H1 (cell line): Measurements from ENCODE around the gene SIX5. TPM values are rescaled to one million over a fixed set of nuclear protein-coding genes. Genes with fewer than 3 reads are reported as not detected.

ENCODE experiments used
- CTCF ChIA-PET: fragments of 300-600 bp; sonication (Branson Sonifier 250); formaldehyde crosslinking; loops from one replicate; lab custom pipeline; 2021; ENCODE audit not compliant: partially characterized antibody; lab: Charles Lee
- POLR2A ChIA-PET: fragments of 300-600 bp; sonication (Branson Sonifier 250); formaldehyde crosslinking; loops from one replicate; lab custom pipeline; 2021; ENCODE audit warnings: inconsistent platforms; ENCODE audit not compliant: partially characterized antibody; lab: Charles Lee
- DNase-seq, 2 experiments: peaks; one replicate each; pipeline versions ENCODE4 v3.0.0 to v3.0.0-alpha.2; 2010 to 2022; ENCODE audit warnings: low spot score in 2 of 2, low read depth in 1 of 2, mixed read lengths in 1 of 2
- FAIRE-seq: peaks from 2 replicates; lab custom pipeline; 2011; peaks lifted over from hg19 to GRCh38; lab: Jason Lieb, UNC
- H2AFZ ChIP-seq: 2 replicates; pipeline ENCODE4 v1.8.1; 2012; ENCODE audit warnings: low read length, inconsistent platforms
- H2AK5ac ChIP-seq: 2 replicates; pipeline ENCODE4 v1.6.1; 2013; ENCODE audit warnings: low read depth, low read length
- H2BK120ac ChIP-seq: replicated peaks from 2 replicates; pipeline ENCODE3; 2013; ENCODE audit warnings: low read depth, low read length, inconsistent platforms
- H2BK12ac ChIP-seq: 2 replicates; pipeline ENCODE4 v1.6.1; 2013; ENCODE audit warnings: low read depth, low read length
- H2BK15ac ChIP-seq: 2 replicates; pipeline ENCODE4 v1.6.1; 2013; ENCODE audit warnings: low read length
- H2BK20ac ChIP-seq: 2 replicates; pipeline ENCODE4 v1.6.1; 2013; ENCODE audit warnings: low read length
- H2BK5ac ChIP-seq: 2 replicates; pipeline ENCODE4 v1.6.1; 2013; ENCODE audit warnings: low read depth, low read length
- H3K14ac ChIP-seq: 2 replicates; pipeline ENCODE4 v1.6.1; 2013; ENCODE audit warnings: inconsistent platforms; ENCODE audit not compliant: insufficient read length
- H3K18ac ChIP-seq: 2 replicates; pipeline ENCODE4 v1.6.1; 2013; ENCODE audit warnings: low read length; ENCODE audit errors: extremely low read depth
- H3K23ac ChIP-seq: 2 replicates; pipeline ENCODE4 v1.6.1; 2013; ENCODE audit warnings: inconsistent platforms; ENCODE audit not compliant: insufficient read length
- H3K23me2 ChIP-seq: 2 replicates; pipeline ENCODE4 v1.6.1; 2013; ENCODE audit warnings: low read depth, low read length
- H3K27ac ChIP-seq: 2 replicates; pipeline ENCODE4 v1.6.1; 2011; ENCODE audit warnings: low read depth, low read length, inconsistent platforms
- H3K27me3 ChIP-seq, 4 experiments: replicated peaks in 1 of 4; 1 replicate in 1 of 4; 2 replicates in 3 of 4; pipeline versions ENCODE4 v1.6.1 to v1.8.1; 2011 to 2013; ENCODE audit warnings: low read length in 3 of 4, mild to moderate bottlenecking in 3 of 4, inconsistent platforms in 2 of 4, mixed read lengths in 2 of 4, moderate library complexity in 1 of 4; ENCODE audit not compliant: control insufficient read depth in 3 of 4, insufficient read depth in 3 of 4; ENCODE audit errors: extremely low read depth in 1 of 4
- H3K36me3 ChIP-seq, 4 experiments: 2 replicates each; pipeline versions ENCODE4 v1.6.1 to v1.8.1; 2011 to 2013; ENCODE audit warnings: mild to moderate bottlenecking in 4 of 4, low read length in 3 of 4, moderate library complexity in 2 of 4, control low read depth in 1 of 4, inconsistent platforms in 1 of 4; ENCODE audit not compliant: insufficient read depth in 4 of 4, control insufficient read depth in 2 of 4
- H3K4ac ChIP-seq: replicated peaks from 2 replicates; pipeline ENCODE3; 2013; ENCODE audit warnings: low read length, low read depth, mixed read lengths, inconsistent platforms; ENCODE audit not compliant: insufficient read length
- H3K4me1 ChIP-seq, 4 experiments: replicated peaks in 1 of 4; 1 replicate in 1 of 4; 2 replicates in 3 of 4; pipeline versions ENCODE4 v1.6.1 to v1.8.1; 2011 to 2013; ENCODE audit warnings: low read length in 3 of 4, inconsistent platforms in 2 of 4, mixed read lengths in 1 of 4; ENCODE audit not compliant: insufficient read depth in 4 of 4, control insufficient read depth in 3 of 4
- H3K4me2 ChIP-seq, 2 experiments: 2 replicates each; pipeline versions ENCODE4 v1.6.1 to v1.8.1; 2011 to 2013; ENCODE audit warnings: low read depth in 2 of 2, low read length in 2 of 2, control low read depth in 1 of 2, inconsistent platforms in 1 of 2, mild to moderate bottlenecking in 1 of 2; ENCODE audit not compliant: insufficient read depth in 1 of 2
- H3K4me3 ChIP-seq, 4 experiments: fragments of 200-600, 300-600 bp in 1 of 4; sonication (generic), shearing (Covaris generic), sonication (Bioruptor Twin) in 1 of 4; 2 replicates each; pipeline versions ENCODE4 v1.5.1 to v1.8.1; 2011 to 2016; ENCODE audit warnings: low read length in 4 of 4, low read depth in 3 of 4, control low read depth in 2 of 4, inconsistent platforms in 2 of 4, mild to moderate bottlenecking in 2 of 4, mixed read lengths in 1 of 4, moderate library complexity in 1 of 4; ENCODE audit not compliant: insufficient read depth in 2 of 4; ENCODE audit errors: extremely low read depth in 1 of 4
- H3K56ac ChIP-seq: replicated peaks from 2 replicates; pipeline ENCODE3; 2013; ENCODE audit warnings: low read depth, mild to moderate bottlenecking, mixed read lengths, low read length, inconsistent platforms; ENCODE audit not compliant: insufficient read length
- H3K79me1 ChIP-seq: 2 replicates; pipeline ENCODE4 v1.6.1; 2013; ENCODE audit warnings: low read depth, low read length, control low read depth
- H3K79me2 ChIP-seq, 2 experiments: 2 replicates each; pipeline versions ENCODE4 v1.6.1 to v1.8.1; 2012 to 2013; ENCODE audit warnings: low read length in 2 of 2, mild to moderate bottlenecking in 2 of 2, inconsistent platforms in 1 of 2; ENCODE audit not compliant: insufficient read depth in 2 of 2, control insufficient read depth in 1 of 2
- H3K9ac ChIP-seq, 4 experiments: replicated peaks in 1 of 4; 1 replicate in 1 of 4; 2 replicates in 3 of 4; pipeline versions ENCODE4 v1.6.1 to v1.8.1; 2011 to 2013; ENCODE audit warnings: low read depth in 3 of 4, low read length in 3 of 4, control low read depth in 2 of 4, mild to moderate bottlenecking in 2 of 4, moderate library complexity in 2 of 4, inconsistent platforms in 1 of 4; ENCODE audit errors: extremely low read depth in 1 of 4
- H3K9me3 ChIP-seq, 2 experiments: 2 replicates each; pipeline versions ENCODE4 v1.6.1 to v1.8.1; 2012 to 2013; ENCODE audit warnings: mild to moderate bottlenecking in 2 of 2, moderate library complexity in 2 of 2, control low read depth in 1 of 2, inconsistent platforms in 1 of 2, low read depth in 1 of 2, low read length in 1 of 2, mixed read lengths in 1 of 2; ENCODE audit not compliant: insufficient read depth in 2 of 2
- H4K20me1 ChIP-seq, 2 experiments: replicated peaks in 1 of 2; 2 replicates each; pipeline versions ENCODE3 to v1.8.1; 2011 to 2013; ENCODE audit warnings: inconsistent platforms in 2 of 2, low read length in 2 of 2, mild to moderate bottlenecking in 1 of 2; ENCODE audit not compliant: insufficient read depth in 2 of 2, control insufficient read depth in 1 of 2
- H4K5ac ChIP-seq: 2 replicates; pipeline ENCODE4 v1.6.1; 2013; ENCODE audit warnings: low read length, low read depth, mixed read lengths, inconsistent platforms; ENCODE audit not compliant: insufficient read length
- H4K8ac ChIP-seq: 2 replicates; pipeline ENCODE4 v1.8.0; 2013; ENCODE audit warnings: mild to moderate bottlenecking, moderate library complexity, low read length, inconsistent platforms; ENCODE audit not compliant: insufficient read depth; ENCODE audit errors: extremely low read depth
- H4K91ac ChIP-seq: replicated peaks from 2 replicates; pipeline ENCODE3; 2013; ENCODE audit warnings: low read length, mixed read lengths, inconsistent platforms; ENCODE audit not compliant: insufficient read length
- E2F6 ChIP-seq: IDR thresholded peaks from 2 replicates; pipeline ENCODE4 v1.6.1; 2012; ENCODE audit warnings: inconsistent platforms
- YY1 ChIP-seq: IDR thresholded peaks from 2 replicates; pipeline ENCODE4 v1.6.1; 2011; ENCODE audit warnings: low read depth, mild to moderate bottlenecking, low read length
- WGBS, 2 experiments: shearing (Covaris generic) in 1 of 2; methylation state at CpG; one replicate each; pipeline versions ENCODE4 v1.1.6 to v1.1.7; 2013 to 2015; ENCODE audit warnings: low lambda C conversion rate in 2 of 2, mixed read lengths in 2 of 2, inconsistent platforms in 1 of 2, low coverage in 1 of 2, missing lambda C conversion rate in 1 of 2; ENCODE audit not compliant: insufficient replicate concordance in 2 of 2, insufficient coverage in 1 of 2, insufficient read length in 1 of 2; ENCODE audit errors: extremely low coverage in 1 of 2, missing lambda C conversion rate in 1 of 2; 5-methylcytosine and 5-hydroxymethylcytosine counted together
- polyA plus RNA-seq, 7 experiments: library from polyadenylated mRNA; depleted of rRNA in 3 of 7; stranded (reverse) in 5 of 7; unstranded in 2 of 7; fragments of >200 nt in 5 of 7; fragments of 200-250 nt in 2 of 7; gene quantifications; 1 replicate in 5 of 7; 2 replicates in 1 of 7; 4 replicates in 1 of 7; pipeline versions ENCODE4 v1.2.1 to v1.2.3, GENCODE V29; 2011 to 2013; ENCODE audit warnings: missing spikeins in 2 of 7, mixed read lengths in 2 of 7
- total RNA-seq: library from RNA; stranded (reverse); fragmentation: NEBNext Ultra II Directional; extraction: Animal tissue kit (Norgen Biotek cat#: 25700); gene quantifications from 2 replicates; pipeline ENCODE4 v1.2.1, GENCODE V29; 2021

Gene SIX5
- total and polyA plus RNA-seq, 2 of the 8 experiments (the other 6 are each of a cell fraction or from before 2014, with no cell fraction given) = 20.9 to 24.2 TPM

GRCh38 chr19:45761714-45762113 lies 7.3 kb downstream of the SIX5 start:
- no peaks in the 10 kb centered on the region for H3K79me1 ChIP-seq
- TF ChIP-seq YY1 = no peak
- TF ChIP-seq E2F6 = peak; percentile 39; the same call in 1 of the 2 replicates
- TF ChIP-seq, all 59 proteins: peak for 1
- Histone ChIP-seq H3K23me2 (no peaks in the 10 kb centered on the region; the same call in 1 of the 2 replicates), H2AFZ (no peak overlapping the region), H2BK5ac (no peak overlapping the region), H4K20me1 (peaks cover 0 to 3% of the 10 kb centered on the region in 2 experiments), H2AK5ac (no peak overlapping the region), H3K36me3 (no peaks in the 10 kb centered on the region), H2BK12ac (no peak overlapping the region; the same call in 1 of the 2 replicates), H4K91ac (peak overlapping the region; percentile 42), H3K56ac (no peak overlapping the region), H3K23ac (no peak overlapping the region), H4K8ac (no peak overlapping the region), H3K18ac (no peak overlapping the region), H3K79me2 (no peaks in the 10 kb centered on the region), H3K27me3 (peaks cover 0 to 2% (median 1%) of the 10 kb centered on the region in 4 experiments; a peak in 1 of 7 replicates), H3K27ac (no peak overlapping the region), H4K5ac (no peak overlapping the region), H3K4ac (no peak overlapping the region), H3K4me3 (no peak overlapping the region), H2BK15ac (peak overlapping the region; percentile 61; the same call in 1 of the 2 replicates), H2BK120ac (no peak overlapping the region), H2BK20ac (no peak overlapping the region), H3K4me2 (no peak overlapping the region), H3K4me1 (peaks cover 7 to 32% (median 23%) of the 10 kb centered on the region in 4 experiments), H3K14ac (no peak overlapping the region), H3K9me3 (no peaks in the 10 kb centered on the region), H3K9ac (no peak overlapping the region)
- WGBS, 2 experiments = 73% methylated on average over 17 of the region's 17 CpGs; no CpG with 5 or more reads in 1 of the 2 experiments
- ChIA-PET POLR2A (interaction anchor here (1.0 to 16.2 kb wide), 7 partner anchors 8 to 70 kb away, joined by 3 to 284 read pairs (median 5); partner anchors contain the start of genes DMWD, MEIOSIN, SIX5 and SNRPD2), CTCF (interaction anchor here (1.0 to 3.2 kb wide), 4 partner anchors 9 to 215 kb away, joined by 3 to 14 read pairs (median 3); partner anchors contain the start of gene QPCTL)
- DNase-seq (peak in 1 of 2 experiments; percentile 52), FAIRE-seq (no peak)
